SJSA1 (cell line): ENCODE measurements around the gene CPSF3. TPM values are rescaled to one million over a fixed set of nuclear protein-coding genes. Genes with fewer than 3 reads are reported as not detected.
"Not testable (repeated sequence)": the region's sequence is repeated elsewhere in the genome, so short reads cannot be mapped to it uniquely, and the experiment has no call there.

ENCODE experiments used
- DNase-seq, 2 experiments: peaks; one replicate each; pipeline ENCODE4 v3.0.0-alpha.2; 2015 to 2020; ENCODE audit warnings: low spot score in 2 of 2, low read depth in 1 of 2
- H3K27ac ChIP-seq: fragments of 250-450 bp; sonication (Bioruptor Pico); 2 replicates; pipeline ENCODE4 v1.5.1; 2020; ENCODE audit warnings: mild to moderate bottlenecking, moderate library complexity
- H3K27me3 ChIP-seq: fragments of 250-450 bp; sonication (Bioruptor Pico); replicated peaks from 2 replicates; pipeline ENCODE4 v1.5.1; 2020; ENCODE audit warnings: mild to moderate bottlenecking, moderate library complexity
- H3K36me3 ChIP-seq: fragments of 250-450 bp; sonication (Bioruptor Pico); 2 replicates; pipeline ENCODE4 v1.5.1; 2020; ENCODE audit warnings: mild to moderate bottlenecking
- H3K4me1 ChIP-seq: fragments of 250-450 bp; sonication (Bioruptor Pico); replicated peaks from 2 replicates; pipeline ENCODE4 v1.6.1; 2021; ENCODE audit warnings: mild to moderate bottlenecking
- H3K4me3 ChIP-seq: fragments of 250-450 bp; sonication (Bioruptor Pico); 2 replicates; pipeline ENCODE4 v1.5.1; 2020; ENCODE audit warnings: mild to moderate bottlenecking
- H3K9me3 ChIP-seq: fragments of 250-450 bp; sonication (Bioruptor Pico); replicated peaks from 2 replicates; pipeline ENCODE4 v1.5.1; 2020; ENCODE audit warnings: mild to moderate bottlenecking
- total RNA-seq: library from RNA; depleted of rRNA; stranded (reverse); fragments of >200 nt; shearing (Covaris generic); gene quantifications from 2 replicates; pipeline ENCODE4 v1.2.3, GENCODE V29; 2014

Gene CPSF3
- total RNA-seq, 1 experiment from 2014 or later = 52.6 TPM

- Histone ChIP-seq H3K4me1 (no peaks in the 10 kb centered on the region), H3K27me3 (no peaks in the 10 kb centered on the region), H3K9me3 (no peaks in the 10 kb centered on the region), H3K27ac (no peak overlapping the region), H3K36me3 (peaks cover 54% of the 10 kb centered on the region), H3K4me3 (no peak overlapping the region)
- DNase-seq = no peak
Measured at GRCh38 chr2:9388950-9389911, 34.2 kb upstream of the CPSF3 start.

- Histone ChIP-seq H3K9me3 (no peaks in the 10 kb centered on the region), H3K27ac (no peak overlapping the region), H3K27me3 (no peaks in the 10 kb centered on the region), H3K4me1 (no peaks in the 10 kb centered on the region), H3K36me3 (peaks cover 55% of the 10 kb centered on the region), H3K4me3 (no peak overlapping the region)
- DNase-seq = no peak
Measured at GRCh38 chr2:9390151-9390850, 33.2 kb upstream of the CPSF3 start.

- no peak overlapping the region for H3K27ac ChIP-seq
- no peak for DNase-seq
- no peak overlapping the region for H3K4me3 ChIP-seq
- H3K27me3 ChIP-seq = no peaks in the 10 kb centered on the region
- H3K9me3 ChIP-seq = no peaks in the 10 kb centered on the region
- H3K4me1 ChIP-seq = no peaks in the 10 kb centered on the region
- peaks cover 52% of the 10 kb centered on the region for H3K36me3 ChIP-seq
Measured at GRCh38 chr2:9390991-9391390, 32.5 kb upstream of the CPSF3 start.

GRCh38 chr2:9391961-9392720 lies 31.3 kb upstream of the CPSF3 start:
- Histone ChIP-seq H3K4me3 (no peak overlapping the region), H3K27ac (no peak overlapping the region), H3K4me1 (no peaks in the 10 kb centered on the region), H3K9me3 (no peaks in the 10 kb centered on the region), H3K27me3 (no peaks in the 10 kb centered on the region), H3K36me3 (peaks cover 47% of the 10 kb centered on the region)
- no peak for DNase-seq

- Histone ChIP-seq H3K27me3 (no peaks in the 10 kb centered on the region), H3K27ac (no peak overlapping the region), H3K4me1 (no peaks in the 10 kb centered on the region), H3K4me3 (no peak overlapping the region), H3K9me3 (no peaks in the 10 kb centered on the region), H3K36me3 (peaks cover 41% of the 10 kb centered on the region)
- DNase-seq = no peak
Measured at GRCh38 chr2:9392898-9393765, 30.3 kb upstream of the CPSF3 start.

GRCh38 chr2:9394816-9395215 lies 28.6 kb upstream of the CPSF3 start:
- H3K4me3 ChIP-seq = no peak overlapping the region
- H3K27ac ChIP-seq = no peak overlapping the region
- H3K4me1 ChIP-seq = no peaks in the 10 kb centered on the region
- no peaks in the 10 kb centered on the region for H3K27me3 ChIP-seq
- H3K36me3 ChIP-seq = peaks cover 26% of the 10 kb centered on the region
- no peak for DNase-seq
- H3K9me3 ChIP-seq = no peaks in the 10 kb centered on the region

GRCh38 chr2:9397201-9397600 lies 26.3 kb upstream of the CPSF3 start:
- H3K27me3 ChIP-seq = no peaks in the 10 kb centered on the region
- H3K27ac ChIP-seq = no peak overlapping the region
- H3K4me1 ChIP-seq = no peaks in the 10 kb centered on the region
- H3K9me3 ChIP-seq = no peaks in the 10 kb centered on the region
- peaks cover 31% of the 10 kb centered on the region for H3K36me3 ChIP-seq
- H3K4me3 ChIP-seq = no peak overlapping the region
- DNase-seq = no peak

- H3K9me3 ChIP-seq, DNase-seq, H3K27ac ChIP-seq, H3K4me3 ChIP-seq, H3K4me1 ChIP-seq, H3K27me3 ChIP-seq: not testable (repeated sequence)
- peaks cover 38% of the 10 kb centered on the region for H3K36me3 ChIP-seq
Measured at GRCh38 chr2:9398251-9398650, 25.2 kb upstream of the CPSF3 start.

GRCh38 chr2:9398881-9399780 lies 24.3 kb upstream of the CPSF3 start:
- Histone ChIP-seq H3K4me3 (no peak overlapping the region), H3K27ac (no peak overlapping the region), H3K27me3 (no peaks in the 10 kb centered on the region), H3K4me1 (no peaks in the 10 kb centered on the region), H3K36me3 (peaks cover 46% of the 10 kb centered on the region), H3K9me3 (no peaks in the 10 kb centered on the region)
- DNase-seq = no peak

- Histone ChIP-seq H3K27me3 (no peaks in the 10 kb centered on the region), H3K9me3 (no peaks in the 10 kb centered on the region), H3K4me1 (no peaks in the 10 kb centered on the region), H3K36me3 (peaks cover 48% of the 10 kb centered on the region), H3K27ac (no peak overlapping the region), H3K4me3 (no peak overlapping the region)
- DNase-seq = no peak
Measured at GRCh38 chr2:9400268-9401058, 23.0 kb upstream of the CPSF3 start.

- Histone ChIP-seq H3K9me3 (no peaks in the 10 kb centered on the region), H3K27ac (no peak overlapping the region)
Measured at GRCh38 chr2:9401059-9401547, 22.4 kb upstream of the CPSF3 start.

More at GRCh38 chr2:9401059-9401547, 22.4 kb upstream of the CPSF3 start:
- H3K27me3 ChIP-seq = no peaks in the 10 kb centered on the region
- no peak overlapping the region for H3K4me3 ChIP-seq
- H3K36me3 ChIP-seq = peaks cover 50% of the 10 kb centered on the region
- no peaks in the 10 kb centered on the region for H3K4me1 ChIP-seq
- DNase-seq = no peak
